HCT116 (cell line): Measurements from ENCODE around the gene GJB5. TPM values are rescaled to one million over a fixed set of nuclear protein-coding genes. Genes with fewer than 3 reads are reported as not detected.
"Not testable (repeated sequence)": the region's sequence is repeated elsewhere in the genome, so short reads cannot be mapped to it uniquely, and the experiment has no call there.

Experiments used
- ATAC-seq: fragments of 200-7000 bp; cut with Tn5 transposase; 2 replicates; pipeline ENCODE4 v1.9.1; 2020; ENCODE audit warnings: mild to moderate bottlenecking, moderate library complexity
- BruUV-seq: library from RNA; stranded (reverse); fragments of 400-500 nt; replicated peaks from 2 replicates; lab custom pipeline; 2021; lab: Mats Ljungman, UMichigan
- CTCF ChIA-PET: fragments of 300-600 bp; sonication (Branson Sonifier 250); formaldehyde crosslinking; loops from one replicate; lab custom pipeline; 2021; ENCODE audit warnings: antibody characterized with exemption; lab: Charles Lee
- POLR2A ChIA-PET: fragments of 300-600, 350-600 bp; sonication (Branson Sonifier 250); formaldehyde crosslinking; loops from one replicate; lab custom pipeline; 2021; ENCODE audit warnings: antibody characterized with exemption; lab: Charles Lee
- RAD21 ChIA-PET, 2 experiments: fragments of 300-600 bp; sonication (Branson Sonifier 250); formaldehyde crosslinking; loops; one replicate each; lab custom pipeline; 2023; ENCODE audit warnings: low total read pairs in 2 of 2; ENCODE audit not compliant: uncharacterized antibody in 2 of 2, unreplicated experiment in 2 of 2, low non-redundant PET in 1 of 2; lab: Charles Lee
- DNase-seq: peaks from one replicate; pipeline ENCODE4 v3.0.0-alpha.2; 2010; ENCODE audit warnings: low read depth, low spot score
- H2AFZ ChIP-seq: fragments of 200-600 bp; shearing (Covaris generic), sonication (generic); 2 replicates; pipeline ENCODE4 v1.6.1; 2017; ENCODE audit warnings: low read depth, mixed run types, mixed read lengths, antibody characterized with exemption, low read length; ENCODE audit not compliant: poor library complexity, severe bottlenecking
- H3K27ac ChIP-seq: 2 replicates; pipeline ENCODE4 v1.5.1; 2012; ENCODE audit warnings: low read depth, low read length
- H3K27me3 ChIP-seq: fragments of 200-600 bp; sonication (generic); 2 replicates; pipeline ENCODE4 v1.6.1; 2016; ENCODE audit warnings: mixed run types, low read length, mixed read lengths; ENCODE audit not compliant: insufficient read depth
- H3K36me3 ChIP-seq, 2 experiments: fragments of 200-500 bp in 1 of 2; fragments of 200-600 bp in 1 of 2; sonication (Bioruptor generic) in 1 of 2; sonication (generic) in 1 of 2; 2 replicates each; pipeline versions ENCODE4 v1.5.1 to v1.6.1; 2014 to 2016; ENCODE audit warnings: low read length in 2 of 2, inconsistent platforms in 1 of 2, mixed read lengths in 1 of 2, mixed run types in 1 of 2; ENCODE audit not compliant: insufficient read depth in 2 of 2, control insufficient read depth in 1 of 2
- H3K4me1 ChIP-seq, 2 experiments: fragments of 200-600 bp in 1 of 2; sonication (generic) in 1 of 2; 2 replicates each; pipeline versions ENCODE4 v1.5.1 to v1.6.1; 2012 to 2017; ENCODE audit warnings: low read length in 2 of 2, inconsistent platforms in 1 of 2, mild to moderate bottlenecking in 1 of 2, mixed read lengths in 1 of 2, mixed run types in 1 of 2, moderate library complexity in 1 of 2; ENCODE audit not compliant: insufficient read depth in 2 of 2, control insufficient read depth in 1 of 2
- H3K4me2 ChIP-seq: fragments of 200-600 bp; sonication (generic); 2 replicates; pipeline ENCODE4 v1.6.1; 2017; ENCODE audit warnings: mixed run types, low read length, mixed read lengths
- H3K4me3 ChIP-seq, 2 experiments: fragments of 200-600 bp in 1 of 2; sonication (generic) in 1 of 2; replicated peaks in 1 of 2; 2 replicates each; pipeline ENCODE4 v1.5.1; 2011 to 2016; ENCODE audit warnings: low read length in 2 of 2, control low read depth in 1 of 2, low read depth in 1 of 2, mild to moderate bottlenecking in 1 of 2, mixed read lengths in 1 of 2, mixed run types in 1 of 2
- H3K79me2 ChIP-seq: fragments of 200-600 bp; sonication (generic); 2 replicates; pipeline ENCODE4 v1.6.1; 2017; ENCODE audit warnings: mild to moderate bottlenecking, mixed run types, low read length, moderate library complexity, mixed read lengths; ENCODE audit not compliant: insufficient read depth
- H3K9ac ChIP-seq: fragments of 200-600 bp; sonication (generic); 2 replicates; pipeline ENCODE4 v1.6.1; 2016; ENCODE audit warnings: low read length, mixed read lengths
- H3K9me2 ChIP-seq: fragments of 200-600 bp; sonication (generic), shearing (Covaris generic); 2 replicates; pipeline ENCODE4 v1.6.1; 2017; ENCODE audit warnings: mixed run types, mild to moderate bottlenecking, moderate library complexity; ENCODE audit not compliant: insufficient read depth
- H3K9me3 ChIP-seq, 2 experiments: fragments of 200-500 bp in 1 of 2; fragments of 200-600 bp in 1 of 2; sonication (Bioruptor generic) in 1 of 2; sonication (generic) in 1 of 2; 2 replicates each; pipeline ENCODE4 v1.6.1; 2014 to 2017; ENCODE audit warnings: low read length in 2 of 2, mixed read lengths in 2 of 2, inconsistent platforms in 1 of 2, low read depth in 1 of 2, mild to moderate bottlenecking in 1 of 2, mixed run types in 1 of 2, moderate library complexity in 1 of 2; ENCODE audit not compliant: control insufficient read depth in 1 of 2, insufficient read depth in 1 of 2
- H4K20me1 ChIP-seq: fragments of 200-600 bp; sonication (generic), shearing (Covaris generic); 2 replicates; pipeline ENCODE4 v1.6.1; 2017; ENCODE audit warnings: mixed run types, mild to moderate bottlenecking, moderate library complexity; ENCODE audit not compliant: insufficient read depth
- CBX3 ChIP-seq: IDR thresholded peaks from 2 replicates; pipeline ENCODE4 v1.6.1; 2012; ENCODE audit warnings: low read depth
- EZH2 ChIP-seq: fragments of 200-600 bp; sonication (generic); IDR thresholded peaks from 2 replicates; pipeline ENCODE4 v1.6.1; 2017; ENCODE audit warnings: antibody characterized with exemption, mixed run types
- FOSL1 ChIP-seq: IDR thresholded peaks from 2 replicates; pipeline ENCODE4 v1.6.1; 2012; ENCODE audit warnings: low read depth
- SIN3A ChIP-seq: IDR thresholded peaks from 2 replicates; pipeline ENCODE4 v1.6.1; 2012; ENCODE audit warnings: low read depth
- SP1 ChIP-seq: IDR thresholded peaks from 2 replicates; pipeline ENCODE4 v1.6.1; 2012; ENCODE audit warnings: low read depth
- TCF7L2 ChIP-seq: IDR thresholded peaks from 2 replicates; pipeline ENCODE4 v1.7.0; 2011; ENCODE audit warnings: borderline replicate concordance, inconsistent platforms; ENCODE audit not compliant: insufficient read depth, insufficient read length; ENCODE audit errors: extremely low read depth
- intact Hi-C: fragments of 100-400 bp; cut with micrococcal nuclease; formaldehyde crosslinking; loops from 2 replicates; pipeline ENCODE4 v1.10.0; 2022
- total RNA-seq: library from RNA; stranded (reverse); gene quantifications from one replicate; pipeline ENCODE4 v1.2.1, GENCODE V29; 2021; ENCODE audit not compliant: unreplicated experiment
- TF ChIP-seq, protein P1 (sequence below): IDR thresholded peaks from 2 replicates; pipeline ENCODE4 v1.6.1; 2011; ENCODE audit warnings: mild to moderate bottlenecking, low read length, moderate library complexity; ENCODE audit not compliant: insufficient replicate concordance; ENCODE audit errors: extremely low read depth

Gene GJB5
- total RNA-seq, 1 experiment from 2014 or later: 4.6 TPM

DNA sequence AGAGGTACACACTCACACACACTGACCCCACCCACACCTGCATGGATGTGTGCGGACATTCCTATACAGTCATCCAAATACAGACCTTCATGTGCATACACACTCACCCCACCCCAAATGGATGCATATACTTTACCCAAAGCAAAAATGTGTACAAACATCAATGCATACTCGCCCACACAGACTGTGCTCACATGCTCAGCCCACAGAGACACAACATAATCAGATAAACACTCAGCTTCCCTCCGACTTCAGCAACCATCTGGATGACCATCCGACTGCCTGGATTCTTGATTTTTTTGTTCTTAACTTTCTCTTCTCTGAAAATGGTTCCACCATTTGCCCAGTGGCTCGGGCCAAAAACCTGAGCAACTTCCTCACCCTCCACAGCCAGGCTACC is 24.4 kb upstream of the GJB5 start:
- Histone ChIP-seq H3K4me3 (no peak overlapping the region), H3K9me3 (no peaks in the 10 kb centered on the region), H3K36me3 (no peaks in the 10 kb centered on the region), H3K79me2 (no peaks in the 10 kb centered on the region), H3K9ac (no peak overlapping the region), H3K4me1 (no peaks in the 10 kb centered on the region), H3K4me2 (no peak overlapping the region), H3K27me3 (peaks cover 22% of the 10 kb centered on the region; the same call in 1 of the 2 replicates), H4K20me1 (no peaks in the 10 kb centered on the region), H3K9me2 (no peaks in the 10 kb centered on the region), H2AFZ (no peak overlapping the region), H3K27ac (no peak overlapping the region)
- ChIA-PET RAD21 (no interaction called here), CTCF (no interaction called here), POLR2A (no interaction called here)
- no peak for ATAC-seq
- BruUV-seq: no TSS peak
- TF ChIP-seq SP1: no peak
- TF ChIP-seq TCF7L2: no peak
- no peak for TF ChIP-seq FOSL1
- TF ChIP-seq CBX3: no peak
- no peak for TF ChIP-seq SIN3A
- TF ChIP-seq, protein P1, sequence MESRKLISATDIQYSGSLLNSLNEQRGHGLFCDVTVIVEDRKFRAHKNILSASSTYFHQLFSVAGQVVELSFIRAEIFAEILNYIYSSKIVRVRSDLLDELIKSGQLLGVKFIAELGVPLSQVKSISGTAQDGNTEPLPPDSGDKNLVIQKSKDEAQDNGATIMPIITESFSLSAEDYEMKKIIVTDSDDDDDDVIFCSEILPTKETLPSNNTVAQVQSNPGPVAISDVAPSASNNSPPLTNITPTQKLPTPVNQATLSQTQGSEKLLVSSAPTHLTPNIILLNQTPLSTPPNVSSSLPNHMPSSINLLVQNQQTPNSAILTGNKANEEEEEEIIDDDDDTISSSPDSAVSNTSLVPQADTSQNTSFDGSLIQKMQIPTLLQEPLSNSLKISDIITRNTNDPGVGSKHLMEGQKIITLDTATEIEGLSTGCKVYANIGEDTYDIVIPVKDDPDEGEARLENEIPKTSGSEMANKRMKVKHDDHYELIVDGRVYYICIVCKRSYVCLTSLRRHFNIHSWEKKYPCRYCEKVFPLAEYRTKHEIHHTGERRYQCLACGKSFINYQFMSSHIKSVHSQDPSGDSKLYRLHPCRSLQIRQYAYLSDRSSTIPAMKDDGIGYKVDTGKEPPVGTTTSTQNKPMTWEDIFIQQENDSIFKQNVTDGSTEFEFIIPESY: no peak
- no peak for TF ChIP-seq EZH2
- intact Hi-C loops: no loop called here
- no peak for DNase-seq

DNA sequence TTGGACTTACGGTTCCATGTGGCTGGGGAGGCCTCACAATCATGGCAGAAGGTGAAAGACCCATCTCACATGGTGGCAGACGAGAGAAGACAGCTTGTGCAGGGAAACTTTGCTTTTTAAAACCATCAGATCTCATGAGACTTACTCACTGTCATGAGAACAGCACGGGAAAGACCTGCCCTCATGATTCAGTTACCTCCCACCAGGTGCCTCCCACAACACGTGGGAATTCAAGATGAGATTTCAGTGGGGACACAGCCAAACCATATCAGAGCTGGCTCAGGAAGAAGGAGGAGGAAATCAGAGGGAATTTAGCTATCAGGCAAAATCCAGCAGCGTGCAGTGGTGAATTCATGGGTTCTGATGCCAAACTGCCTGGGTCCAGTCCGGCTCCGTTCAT is 22.0 kb upstream of the GJB5 start:
- H3K27ac ChIP-seq, intact Hi-C loops, H3K4me3 ChIP-seq, H3K9ac ChIP-seq, RAD21 ChIA-PET, H2AFZ ChIP-seq, DNase-seq, H4K20me1 ChIP-seq, H3K4me2 ChIP-seq, ATAC-seq, H3K4me1 ChIP-seq, H3K27me3 ChIP-seq, H3K79me2 ChIP-seq, H3K9me3 ChIP-seq, H3K36me3 ChIP-seq, POLR2A ChIA-PET, BruUV-seq, H3K9me2 ChIP-seq: not testable (repeated sequence)
- CTCF ChIA-PET: interaction anchor here (1.4 kb wide), 1 partner anchor 9 kb away, joined by 3 read pairs; no protein-coding TSS in a partner anchor
